HG02623 (cell line): Measurements from ENCODE around the gene MCM9.
"Not testable (repeated sequence)": the region's sequence is repeated elsewhere in the genome, so short reads cannot be mapped to it uniquely, and the experiment has no call there.

ENCODE experiments used
- ATAC-seq: cut with Tn5 transposase; IDR thresholded peaks from one replicate; pipeline ENCODE4 v1.9.1; 2021; ENCODE audit warnings: moderate library complexity; ENCODE audit not compliant: unreplicated experiment

Gene MCM9

GRCh38 chr6:118775381-118775780 lies 159.6 kb downstream of the MCM9 start:
- ATAC-seq = no peak

GRCh38 chr6:118774581-118774980 lies 160.4 kb downstream of the MCM9 start:
- no peak for ATAC-seq

GRCh38 chr6:118772886-118773285 lies 162.1 kb downstream of the MCM9 start:
- ATAC-seq = no peak

- no peak for ATAC-seq
Measured at GRCh38 chr6:118771253-118771652, 163.7 kb downstream of the MCM9 start.

GRCh38 chr6:118770835-118771234 lies 164.1 kb downstream of the MCM9 start:
- no peak for ATAC-seq

DNA sequence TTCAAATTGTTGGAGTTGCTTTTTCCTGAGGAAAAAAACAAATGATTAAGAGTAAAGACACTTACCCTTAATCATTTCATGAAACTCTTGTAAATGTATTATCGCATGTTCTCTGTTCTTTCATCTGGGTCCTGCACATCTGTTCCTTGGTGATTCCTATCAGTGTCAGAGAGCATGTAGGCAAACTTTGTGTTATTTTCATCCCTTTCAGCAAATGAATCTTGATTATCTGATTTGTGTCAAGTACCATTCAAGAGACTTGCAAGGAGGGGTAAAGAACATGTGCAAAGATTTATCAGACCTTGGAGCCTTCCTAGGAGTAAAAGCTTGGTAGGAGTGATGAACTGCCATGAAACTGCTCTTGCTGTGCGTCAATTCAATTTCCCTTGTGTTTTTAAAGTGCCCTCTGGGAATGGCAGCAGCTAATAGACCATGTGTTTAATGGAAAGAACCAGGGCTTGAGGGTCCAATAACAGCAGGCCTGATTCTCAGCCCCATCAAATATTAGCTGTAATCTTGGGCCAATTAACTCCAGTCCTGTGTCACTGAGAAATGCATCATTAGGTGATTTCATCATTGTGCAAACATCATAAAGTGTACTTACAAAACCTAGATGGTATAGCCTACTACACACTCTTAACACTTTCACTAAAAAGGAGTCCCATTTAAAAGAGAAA lies 164.7 kb downstream of the MCM9 start:
- no peak for ATAC-seq

DNA sequence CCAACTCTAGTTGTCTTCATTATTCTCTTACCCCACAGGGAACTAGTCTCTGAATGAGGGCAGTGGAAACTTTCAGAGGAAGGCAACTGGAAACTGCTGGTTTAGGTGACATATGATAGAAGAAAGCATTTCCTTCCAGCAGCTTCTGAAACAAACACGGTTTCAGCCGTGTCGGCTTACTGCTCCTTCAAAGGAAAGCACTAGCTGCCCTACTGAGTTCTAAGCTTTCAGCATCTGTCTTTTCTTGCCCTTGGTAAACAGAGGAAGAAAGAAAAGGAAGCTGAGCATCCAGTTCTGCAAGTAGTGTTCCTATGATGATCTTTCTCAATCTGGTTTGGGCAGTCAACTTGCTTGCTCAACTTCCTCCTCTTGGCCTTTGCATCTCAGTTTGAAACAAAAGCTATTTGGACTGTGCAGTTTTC lies 166.0 kb downstream of the MCM9 start:
- no peak for ATAC-seq

DNA sequence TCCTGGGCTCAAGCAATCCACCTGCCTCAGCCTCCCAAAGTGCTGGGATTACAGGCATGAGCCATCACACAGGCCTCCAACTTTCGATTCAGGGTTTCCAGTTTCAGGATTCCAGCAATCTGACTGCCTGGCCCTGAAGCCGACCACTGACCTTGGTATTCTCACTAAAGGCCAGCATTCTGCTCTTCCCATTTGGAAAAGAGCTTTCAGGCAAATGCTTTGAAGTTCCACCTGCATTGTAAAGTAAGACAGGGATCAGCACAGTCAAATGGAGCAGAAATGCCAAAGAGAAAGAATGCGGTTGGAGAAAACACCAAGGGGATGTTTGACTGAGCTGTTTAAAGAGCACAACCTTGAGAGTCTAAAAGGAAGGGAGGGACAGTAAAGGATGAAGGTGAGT lies 166.5 kb downstream of the MCM9 start:
- ATAC-seq = no peak

GRCh38 chr6:118765316-118765715 lies 169.6 kb downstream of the MCM9 start:
- not testable (repeated sequence) for ATAC-seq

DNA sequence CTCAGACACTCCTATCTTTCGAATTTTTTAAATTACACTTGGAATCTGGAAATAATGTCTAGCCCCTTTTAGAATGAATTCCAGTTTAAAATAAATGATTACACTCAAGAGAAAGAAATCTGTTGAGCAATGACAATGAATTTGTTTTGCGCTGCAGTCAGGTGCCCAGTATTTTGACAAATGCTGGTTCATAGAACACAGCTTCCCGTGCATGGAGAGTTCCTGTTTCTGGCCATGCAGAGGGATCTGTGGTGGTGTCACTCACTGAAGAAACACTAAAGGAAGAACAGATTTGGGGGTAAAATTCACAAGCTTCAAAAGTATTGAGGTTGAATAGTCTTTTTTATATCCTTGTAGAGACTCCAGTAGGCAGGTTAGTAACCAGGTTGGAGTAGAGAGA lies 170.2 kb downstream of the MCM9 start:
- ATAC-seq = no peak
